Right lobe of liver (tissue), 4 donors: ENCODE data around the gene PSMC3IP.

Experiments used
- POLR2A ChIP-seq: fragments of 450-650 bp; IDR thresholded peaks from one replicate; pipeline ENCODE4 v1.6.1; 2017; ENCODE audit warnings: antibody characterized with exemption, mild to moderate bottlenecking
- TF ChIP-seq, protein P1 (sequence below), 4 donors: fragments of 200-600 bp in 3 of 4; fragments of 450-650 bp in 1 of 4; IDR thresholded peaks; one replicate each; pipeline versions ENCODE4 v1.5.1 to v1.8.0; 2016 to 2022; ENCODE audit warnings: antibody characterized with exemption in 4 of 4, mild to moderate bottlenecking in 2 of 4
- donor health status: DM: no; HTN: no; CAD: no.
- donor health status: DM: no; HTN: no; CAD: no.
- donor health status: DM: no; HTN: yes; CAD: no.

DNA sequence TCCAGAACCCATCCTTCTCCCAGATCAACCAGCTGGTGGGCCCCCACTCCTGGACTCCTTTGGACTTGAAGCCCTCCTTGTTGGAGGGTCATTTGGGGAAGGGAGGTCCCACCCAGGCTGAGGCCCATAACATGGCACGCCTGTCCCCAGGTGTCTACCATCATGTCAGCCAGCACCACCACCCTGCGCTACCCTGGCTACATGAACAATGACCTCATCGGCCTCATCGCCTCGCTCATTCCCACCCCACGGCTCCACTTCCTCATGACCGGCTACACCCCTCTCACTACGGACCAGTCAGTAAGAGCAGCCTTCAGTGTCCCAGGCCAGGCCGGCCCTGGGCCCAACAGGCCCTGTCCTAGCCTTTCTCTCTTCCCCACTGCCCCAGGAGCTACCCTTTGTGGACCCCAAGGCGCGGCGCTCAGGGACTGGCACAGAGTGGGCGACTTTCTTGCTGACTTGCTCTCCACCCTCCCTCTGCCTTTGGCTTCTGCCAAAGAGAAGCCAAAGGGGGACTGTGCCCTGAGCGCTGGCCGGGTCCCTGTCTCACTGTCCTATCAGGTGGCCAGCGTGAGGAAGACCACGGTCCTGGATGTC is 36.3 kb upstream of the PSMC3IP start:
- TF ChIP-seq, protein P1, sequence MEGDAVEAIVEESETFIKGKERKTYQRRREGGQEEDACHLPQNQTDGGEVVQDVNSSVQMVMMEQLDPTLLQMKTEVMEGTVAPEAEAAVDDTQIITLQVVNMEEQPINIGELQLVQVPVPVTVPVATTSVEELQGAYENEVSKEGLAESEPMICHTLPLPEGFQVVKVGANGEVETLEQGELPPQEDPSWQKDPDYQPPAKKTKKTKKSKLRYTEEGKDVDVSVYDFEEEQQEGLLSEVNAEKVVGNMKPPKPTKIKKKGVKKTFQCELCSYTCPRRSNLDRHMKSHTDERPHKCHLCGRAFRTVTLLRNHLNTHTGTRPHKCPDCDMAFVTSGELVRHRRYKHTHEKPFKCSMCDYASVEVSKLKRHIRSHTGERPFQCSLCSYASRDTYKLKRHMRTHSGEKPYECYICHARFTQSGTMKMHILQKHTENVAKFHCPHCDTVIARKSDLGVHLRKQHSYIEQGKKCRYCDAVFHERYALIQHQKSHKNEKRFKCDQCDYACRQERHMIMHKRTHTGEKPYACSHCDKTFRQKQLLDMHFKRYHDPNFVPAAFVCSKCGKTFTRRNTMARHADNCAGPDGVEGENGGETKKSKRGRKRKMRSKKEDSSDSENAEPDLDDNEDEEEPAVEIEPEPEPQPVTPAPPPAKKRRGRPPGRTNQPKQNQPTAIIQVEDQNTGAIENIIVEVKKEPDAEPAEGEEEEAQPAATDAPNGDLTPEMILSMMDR (IDR thresholded peaks at IDR 0.05) = no peak
- TF ChIP-seq POLR2A = no peak
